ENCODE results near the gene ATRN.
"Not testable (repeated sequence)": the region's sequence is repeated elsewhere in the genome, so short reads cannot be mapped to it uniquely, and the experiment has no call there.

The ATRN gene

DNA sequence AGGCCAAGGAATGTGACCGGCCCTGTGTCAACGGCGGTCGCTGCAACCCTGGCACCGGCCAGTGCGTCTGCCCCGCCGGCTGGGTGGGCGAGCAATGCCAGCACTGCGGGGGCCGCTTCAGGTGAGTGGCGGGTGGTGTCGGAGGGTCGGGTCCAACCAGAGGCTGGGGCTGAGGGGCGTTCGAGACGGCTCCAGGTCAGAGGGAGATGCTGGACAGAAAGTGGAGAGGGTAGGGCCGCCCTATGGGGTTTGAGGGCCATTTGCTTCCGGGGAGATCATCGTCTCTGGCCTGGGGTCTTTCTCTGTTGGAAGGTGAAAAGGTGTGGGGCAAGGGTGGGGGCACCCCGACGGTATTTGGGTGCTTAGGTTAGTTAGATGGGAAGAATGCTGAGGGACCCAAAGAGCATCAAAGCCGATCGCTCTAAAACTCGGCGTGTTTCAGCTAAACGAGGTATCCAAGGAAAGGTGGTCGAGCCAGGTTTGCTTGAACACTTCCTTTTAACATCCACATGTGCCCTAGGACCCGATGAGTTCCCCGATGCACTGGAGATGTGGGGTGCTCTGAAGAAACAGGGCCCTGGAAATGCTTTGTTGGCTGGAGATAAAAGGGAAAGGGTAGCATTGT is 691 bp downstream of the ATRN start:
- Histone ChIP-seq H3K4me3 (replicated peaks; ENCODE audit: low read depth, low read length) (peak overlapping the region; percentile 74), H3K36me3 (ENCODE audit: control insufficient read depth, insufficient read depth, low read length) (no peaks in the 10 kb centered on the region), H3K27me3 (replicated peaks; ENCODE audit: control insufficient read depth, insufficient read depth, low read length) (no peaks in the 10 kb centered on the region)
- DNase-seq (ENCODE audit: extremely low read depth, insufficient read length), result no peak
- TF ChIP-seq, protein P1, sequence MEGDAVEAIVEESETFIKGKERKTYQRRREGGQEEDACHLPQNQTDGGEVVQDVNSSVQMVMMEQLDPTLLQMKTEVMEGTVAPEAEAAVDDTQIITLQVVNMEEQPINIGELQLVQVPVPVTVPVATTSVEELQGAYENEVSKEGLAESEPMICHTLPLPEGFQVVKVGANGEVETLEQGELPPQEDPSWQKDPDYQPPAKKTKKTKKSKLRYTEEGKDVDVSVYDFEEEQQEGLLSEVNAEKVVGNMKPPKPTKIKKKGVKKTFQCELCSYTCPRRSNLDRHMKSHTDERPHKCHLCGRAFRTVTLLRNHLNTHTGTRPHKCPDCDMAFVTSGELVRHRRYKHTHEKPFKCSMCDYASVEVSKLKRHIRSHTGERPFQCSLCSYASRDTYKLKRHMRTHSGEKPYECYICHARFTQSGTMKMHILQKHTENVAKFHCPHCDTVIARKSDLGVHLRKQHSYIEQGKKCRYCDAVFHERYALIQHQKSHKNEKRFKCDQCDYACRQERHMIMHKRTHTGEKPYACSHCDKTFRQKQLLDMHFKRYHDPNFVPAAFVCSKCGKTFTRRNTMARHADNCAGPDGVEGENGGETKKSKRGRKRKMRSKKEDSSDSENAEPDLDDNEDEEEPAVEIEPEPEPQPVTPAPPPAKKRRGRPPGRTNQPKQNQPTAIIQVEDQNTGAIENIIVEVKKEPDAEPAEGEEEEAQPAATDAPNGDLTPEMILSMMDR (IDR thresholded peaks at IDR 0.05; ENCODE audit: insufficient read depth, low read length, poor library complexity, severe bottlenecking), result no peak

DNA sequence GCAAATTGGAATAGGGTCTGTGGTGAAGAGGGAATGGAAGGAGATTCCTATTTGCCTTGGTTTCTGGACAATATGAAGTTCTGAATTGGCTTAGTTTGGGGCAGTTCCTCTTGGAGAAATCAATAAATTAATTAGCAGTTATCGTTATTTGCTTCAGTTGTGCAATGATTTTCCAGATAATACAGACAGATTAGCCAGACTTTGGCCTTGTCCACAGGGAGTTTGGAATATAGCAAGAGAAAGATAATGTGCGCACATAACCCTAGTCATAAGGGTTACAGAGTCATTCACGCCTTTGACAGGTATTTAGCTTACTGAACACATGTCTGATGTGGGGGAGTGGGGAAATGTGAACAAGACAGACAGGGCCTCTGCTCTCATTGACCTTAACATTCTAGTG is 1.3 kb downstream of the ATRN start:
- Histone ChIP-seq H3K4me3 (replicated peaks; ENCODE audit: low read depth, low read length) (peak overlapping the region; percentile 74), H3K36me3 (ENCODE audit: control insufficient read depth, insufficient read depth, low read length) (no peaks in the 10 kb centered on the region), H3K27me3 (replicated peaks; ENCODE audit: control insufficient read depth, insufficient read depth, low read length) (no peaks in the 10 kb centered on the region)
- no peak for DNase-seq (ENCODE audit: extremely low read depth, insufficient read length)
- TF ChIP-seq, protein P1 (IDR thresholded peaks at IDR 0.05; ENCODE audit: insufficient read depth, low read length, poor library complexity, severe bottlenecking), result no peak

DNA sequence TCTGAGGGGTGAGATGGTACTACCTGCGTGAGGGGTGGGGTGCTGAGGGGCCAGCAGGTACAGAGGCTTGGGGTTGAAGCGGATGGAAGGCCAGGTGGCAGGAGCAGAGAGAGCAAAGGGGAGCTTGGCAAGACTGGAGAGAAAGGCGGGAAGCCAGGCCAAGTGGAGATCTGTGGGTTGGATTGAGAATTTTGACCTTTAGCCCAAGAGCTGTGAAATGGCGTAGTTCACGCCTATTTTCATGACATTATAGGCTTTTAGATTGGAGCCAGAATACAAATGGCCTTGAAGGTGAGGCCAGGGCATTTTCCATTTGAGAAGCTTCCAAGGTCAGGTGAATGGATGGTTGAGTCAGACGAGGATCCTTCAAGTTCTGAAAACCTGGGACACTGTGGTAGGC is 2.5 kb downstream of the ATRN start:
- H3K4me3 ChIP-seq (replicated peaks; ENCODE audit: low read depth, low read length), result no peak overlapping the region
- TF ChIP-seq, protein P1 (IDR thresholded peaks at IDR 0.05; ENCODE audit: insufficient read depth, low read length, poor library complexity, severe bottlenecking), result no peak
- DNase-seq (ENCODE audit: extremely low read depth, insufficient read length), result no peak
- no peaks in the 10 kb centered on the region for H3K36me3 ChIP-seq (ENCODE audit: control insufficient read depth, insufficient read depth, low read length)
- no peaks in the 10 kb centered on the region for H3K27me3 ChIP-seq (replicated peaks; ENCODE audit: control insufficient read depth, insufficient read depth, low read length)

DNA sequence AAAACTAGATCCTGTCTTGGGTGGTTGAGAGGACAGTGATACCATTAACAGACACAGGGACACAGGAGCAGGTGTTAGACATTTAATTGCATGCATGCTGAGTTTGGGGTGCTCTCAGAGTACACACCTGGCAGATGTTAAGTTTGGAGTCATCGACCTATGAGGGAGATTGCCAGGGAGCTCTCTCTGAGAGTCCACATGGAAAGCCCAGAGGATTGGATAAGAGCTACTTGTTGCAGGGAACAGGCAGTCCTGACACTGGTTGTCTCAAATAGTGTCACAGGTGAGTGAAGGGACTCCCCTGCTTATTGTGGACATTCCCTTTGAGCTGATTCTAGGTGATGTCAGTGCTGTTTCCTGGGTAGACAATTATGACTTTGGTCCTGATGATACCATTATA is 3.1 kb downstream of the ATRN start:
- H3K36me3 ChIP-seq (ENCODE audit: control insufficient read depth, insufficient read depth, low read length), result no peaks in the 10 kb centered on the region
- DNase-seq (ENCODE audit: extremely low read depth, insufficient read length), result no peak
- H3K27me3 ChIP-seq (replicated peaks; ENCODE audit: control insufficient read depth, insufficient read depth, low read length), result no peaks in the 10 kb centered on the region
- TF ChIP-seq, protein P1 (IDR thresholded peaks at IDR 0.05; ENCODE audit: insufficient read depth, low read length, poor library complexity, severe bottlenecking), result no peak
- no peak overlapping the region for H3K4me3 ChIP-seq (replicated peaks; ENCODE audit: low read depth, low read length)

DNA sequence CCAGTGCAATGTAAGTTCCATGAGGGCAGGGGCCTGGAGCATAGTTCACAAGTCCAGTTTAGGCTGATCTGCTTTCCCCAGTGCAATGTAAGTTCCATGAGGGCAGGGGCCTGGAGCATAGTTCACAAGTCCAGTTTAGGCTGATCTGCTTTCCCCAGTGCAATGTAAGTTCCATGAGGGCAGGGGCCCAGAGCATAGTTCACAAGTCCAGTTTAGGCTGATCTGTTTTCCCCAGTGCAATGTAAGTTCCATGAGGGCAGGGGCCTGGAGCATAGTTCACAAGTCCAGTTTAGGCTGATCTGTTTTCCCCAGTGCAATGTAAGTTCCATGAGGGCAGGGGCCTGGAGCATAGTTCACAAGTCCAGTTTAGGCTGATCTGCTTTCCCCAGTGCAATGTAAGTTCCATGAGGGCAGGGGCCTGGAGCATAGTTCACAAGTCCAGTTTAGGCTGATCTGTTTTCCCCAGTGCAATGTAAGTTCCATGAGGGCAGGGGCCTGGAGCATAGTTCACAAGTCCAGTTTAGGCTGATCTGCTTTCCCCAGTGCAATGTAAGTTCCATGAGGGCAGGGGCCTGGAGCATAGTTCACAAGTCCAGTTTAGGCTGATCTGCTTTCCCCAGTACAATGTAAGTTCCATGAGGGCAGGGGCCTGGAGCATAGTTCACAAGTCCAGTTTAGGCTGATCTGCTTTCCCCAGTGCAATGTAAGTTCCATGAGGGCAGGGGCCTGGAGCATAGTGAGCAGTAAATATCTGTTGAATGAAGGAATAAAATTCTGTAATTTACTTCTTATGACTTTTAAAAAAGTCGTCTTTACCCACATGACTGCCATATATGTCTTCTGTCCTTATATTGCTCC is 6.4 kb downstream of the ATRN start:
- not testable (repeated sequence) for DNase-seq (ENCODE audit: extremely low read depth, insufficient read length); H3K27me3 ChIP-seq (replicated peaks; ENCODE audit: control insufficient read depth, insufficient read depth, low read length); H3K36me3 ChIP-seq (ENCODE audit: control insufficient read depth, insufficient read depth, low read length); H3K4me3 ChIP-seq (replicated peaks; ENCODE audit: low read depth, low read length)

DNA sequence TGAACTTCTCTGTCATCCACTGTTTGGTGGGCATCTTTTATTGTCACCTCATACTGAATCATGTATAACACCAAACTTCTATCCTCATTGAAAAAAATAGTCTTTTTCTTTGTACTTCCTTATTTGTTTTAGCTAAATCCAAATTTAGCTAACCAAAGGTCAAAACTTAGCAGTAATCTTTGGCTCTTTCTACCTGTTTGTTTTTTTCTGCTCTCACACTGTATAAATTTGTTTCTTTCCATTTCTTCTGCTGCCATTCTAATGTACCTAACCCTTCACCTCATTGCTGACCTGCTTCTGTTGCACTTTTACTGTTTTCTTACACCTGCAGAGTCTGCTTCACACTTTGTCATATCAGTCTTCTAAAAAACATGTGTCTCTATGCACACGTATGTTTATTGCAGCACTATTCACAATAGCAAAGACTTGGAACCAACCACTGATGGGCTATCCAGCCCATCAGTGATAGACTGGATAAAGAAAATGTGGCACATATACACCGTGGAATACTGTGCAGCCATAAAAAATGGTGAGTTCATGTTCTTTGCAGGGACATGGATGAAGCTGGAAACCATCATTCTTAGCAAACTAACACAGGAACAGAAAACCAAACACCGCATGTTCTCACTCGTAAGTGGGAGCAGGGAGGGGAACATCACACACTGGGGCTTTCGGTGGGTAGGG is 7.2 kb downstream of the ATRN start:
- TF ChIP-seq, protein P1 (IDR thresholded peaks at IDR 0.05; ENCODE audit: insufficient read depth, low read length, poor library complexity, severe bottlenecking), result no peak
- Histone ChIP-seq H3K4me3 (replicated peaks; ENCODE audit: low read depth, low read length) (no peak overlapping the region), H3K27me3 (replicated peaks; ENCODE audit: control insufficient read depth, insufficient read depth, low read length) (no peaks in the 10 kb centered on the region), H3K36me3 (ENCODE audit: control insufficient read depth, insufficient read depth, low read length) (no peaks in the 10 kb centered on the region)
- no peak for DNase-seq (ENCODE audit: extremely low read depth, insufficient read length)
